Astrocyte (in vitro differentiated cells and primary cell): ENCODE measurements around the gene GLCCI1. TPM values are rescaled to one million over a fixed set of nuclear protein-coding genes. Genes with fewer than 3 reads are reported as not detected.

Experiments used
- DNase-seq: peaks from one replicate; pipeline ENCODE4 v3.0.0-alpha.2; 2010; ENCODE audit warnings: low read depth
- FAIRE-seq: peaks from 2 replicates; lab custom pipeline; 2011; peaks lifted over from hg19 to GRCh38; lab: Jason Lieb, UNC
- H2AFZ ChIP-seq: 2 replicates; pipeline ENCODE4 v1.6.0; 2012; ENCODE audit warnings: low read depth, low read length, inconsistent platforms
- H3K27ac ChIP-seq: 2 replicates; pipeline ENCODE4 v1.5.1; 2011; ENCODE audit warnings: low read depth, low read length, inconsistent platforms
- H3K27me3 ChIP-seq: 2 replicates; pipeline ENCODE4 v1.6.0; 2011; ENCODE audit warnings: low read length, inconsistent platforms; ENCODE audit not compliant: insufficient read depth
- H3K36me3 ChIP-seq: 2 replicates; pipeline ENCODE4 v1.5.1; 2011; ENCODE audit warnings: low read length, inconsistent platforms; ENCODE audit not compliant: insufficient read depth
- H3K4me1 ChIP-seq: 2 replicates; pipeline ENCODE4 v1.5.1; 2011; ENCODE audit warnings: low read length, inconsistent platforms; ENCODE audit not compliant: insufficient read depth
- H3K4me2 ChIP-seq: 2 replicates; pipeline ENCODE4 v1.6.0; 2012; ENCODE audit warnings: low read length, inconsistent platforms
- H3K4me3 ChIP-seq: 2 replicates; pipeline ENCODE4 v1.5.1; 2011; ENCODE audit warnings: low read depth, mild to moderate bottlenecking, low read length, inconsistent platforms; ENCODE audit not compliant: insufficient read depth
- H3K79me2 ChIP-seq: 2 replicates; pipeline ENCODE4 v1.6.0; 2012; ENCODE audit warnings: mild to moderate bottlenecking, low read length, inconsistent platforms; ENCODE audit not compliant: insufficient read depth
- H3K9ac ChIP-seq: 2 replicates; pipeline ENCODE4 v1.6.0; 2012; ENCODE audit warnings: mild to moderate bottlenecking, low read length, inconsistent platforms
- H3K9me3 ChIP-seq: 2 replicates; pipeline ENCODE4 v1.5.1; 2012; ENCODE audit warnings: low read depth, mild to moderate bottlenecking, low read length, inconsistent platforms; ENCODE audit not compliant: insufficient read depth
- H4K20me1 ChIP-seq: 2 replicates; pipeline ENCODE4 v1.6.0; 2012; ENCODE audit warnings: low read length, inconsistent platforms; ENCODE audit not compliant: insufficient read depth
- H3K27ac Mint-ChIP-seq: one replicate; pipeline ENCODE4 v1.8.0; 2021; ENCODE audit warnings: mild to moderate bottlenecking, mixed read lengths; ENCODE audit not compliant: unreplicated experiment
- H3K27me3 Mint-ChIP-seq: one replicate; pipeline ENCODE4 v1.8.0; 2021; ENCODE audit warnings: low read depth, mixed read lengths; ENCODE audit not compliant: unreplicated experiment
- H3K36me3 Mint-ChIP-seq: one replicate; pipeline ENCODE4 v1.8.0; 2021; ENCODE audit warnings: low read depth, mixed read lengths; ENCODE audit not compliant: unreplicated experiment
- H3K4me1 Mint-ChIP-seq: one replicate; pipeline ENCODE4 v1.8.0; 2021; ENCODE audit warnings: low read depth, mixed read lengths; ENCODE audit not compliant: unreplicated experiment
- H3K4me3 Mint-ChIP-seq: one replicate; pipeline ENCODE4 v1.8.0; 2021; ENCODE audit warnings: mild to moderate bottlenecking, moderate library complexity, mixed read lengths; ENCODE audit not compliant: unreplicated experiment
- H3K9me3 Mint-ChIP-seq: one replicate; pipeline ENCODE4 v1.8.0; 2021; ENCODE audit warnings: mild to moderate bottlenecking, mixed read lengths; ENCODE audit not compliant: unreplicated experiment
- CTCF ChIP-seq: IDR thresholded peaks from 2 replicates; pipeline ENCODE4 v1.5.1; 2011; ENCODE audit warnings: low read depth, mild to moderate bottlenecking, inconsistent platforms, low read length, moderate library complexity; ENCODE audit not compliant: insufficient read depth
- EZH2 ChIP-seq: IDR thresholded peaks from 2 replicates; pipeline ENCODE4 v1.6.1; 2012; ENCODE audit warnings: mild to moderate bottlenecking, low read length, inconsistent platforms; ENCODE audit not compliant: insufficient read depth
- total RNA-seq: library from RNA; stranded (reverse); gene quantifications from 2 replicates; pipeline ENCODE4 v1.2.1, GENCODE V29; 2021

The GLCCI1 gene
- total RNA-seq, 1 donor from 2014 or later, result 24.2 TPM

GRCh38 chr7:8134089-8134733 lies 165.6 kb downstream of the GLCCI1 start:
- Mint-ChIP-seq H3K27ac (peak overlapping the region; percentile 41), H3K4me1 (peaks cover 13% of the 10 kb centered on the region), H3K4me3 (no peak overlapping the region), H3K27me3 (no peaks in the 10 kb centered on the region), H3K9me3 (no peaks in the 10 kb centered on the region), H3K36me3 (no peaks in the 10 kb centered on the region)
- no peaks in the 10 kb centered on the region for H4K20me1 ChIP-seq
- H3K27ac ChIP-seq, result no peak overlapping the region
- H3K4me2 ChIP-seq, result peak overlapping the region; percentile 7
- no peak overlapping the region for H2AFZ ChIP-seq
- no peaks in the 10 kb centered on the region for H3K27me3 ChIP-seq
- TF ChIP-seq EZH2 (no peak), CTCF (no peak)
- no peaks in the 10 kb centered on the region for H3K4me1 ChIP-seq
- no peak overlapping the region for H3K9ac ChIP-seq
- H3K4me3 ChIP-seq, result no peak overlapping the region
- H3K9me3 ChIP-seq, result no peaks in the 10 kb centered on the region
- FAIRE-seq (no peak), DNase-seq (peak; percentile 22)
- no peaks in the 10 kb centered on the region for H3K79me2 ChIP-seq
- H3K36me3 ChIP-seq, result no peaks in the 10 kb centered on the region

- no peak for FAIRE-seq
- Histone ChIP-seq H3K27ac (no peak overlapping the region), H3K79me2 (no peaks in the 10 kb centered on the region), H3K4me2 (no peak overlapping the region), H3K9ac (no peak overlapping the region), H3K9me3 (no peaks in the 10 kb centered on the region), H4K20me1 (no peaks in the 10 kb centered on the region), H2AFZ (no peak overlapping the region), H3K36me3 (no peaks in the 10 kb centered on the region), H3K4me1 (no peaks in the 10 kb centered on the region), H3K4me3 (no peak overlapping the region), H3K27me3 (no peaks in the 10 kb centered on the region)
- peaks cover 13% of the 10 kb centered on the region for H3K4me1 Mint-ChIP-seq
- no peak overlapping the region for H3K27ac Mint-ChIP-seq
- no peak overlapping the region for H3K4me3 Mint-ChIP-seq
- H3K27me3 Mint-ChIP-seq, result no peaks in the 10 kb centered on the region
- no peaks in the 10 kb centered on the region for H3K9me3 Mint-ChIP-seq
- no peak for DNase-seq
- no peaks in the 10 kb centered on the region for H3K36me3 Mint-ChIP-seq
- TF ChIP-seq CTCF (no peak), EZH2 (no peak)
Measured at GRCh38 chr7:8135417-8135816, 166.8 kb downstream of the GLCCI1 start.

GRCh38 chr7:8136051-8136730 lies 167.6 kb downstream of the GLCCI1 start:
- H3K4me2 ChIP-seq, result no peak overlapping the region
- H3K4me1 ChIP-seq, result no peaks in the 10 kb centered on the region
- Mint-ChIP-seq H3K4me3 (no peak overlapping the region), H3K27ac (no peak overlapping the region), H3K4me1 (peaks cover 13% of the 10 kb centered on the region), H3K36me3 (no peaks in the 10 kb centered on the region), H3K27me3 (no peaks in the 10 kb centered on the region), H3K9me3 (no peaks in the 10 kb centered on the region)
- TF ChIP-seq EZH2, result no peak
- no peak for TF ChIP-seq CTCF
- H3K9ac ChIP-seq, result no peak overlapping the region
- no peak overlapping the region for H2AFZ ChIP-seq
- H3K27me3 ChIP-seq, result no peaks in the 10 kb centered on the region
- DNase-seq, result no peak
- no peak for FAIRE-seq
- no peaks in the 10 kb centered on the region for H3K9me3 ChIP-seq
- H4K20me1 ChIP-seq, result no peaks in the 10 kb centered on the region
- no peak overlapping the region for H3K4me3 ChIP-seq
- H3K27ac ChIP-seq, result no peak overlapping the region
- H3K36me3 ChIP-seq, result no peaks in the 10 kb centered on the region
- no peaks in the 10 kb centered on the region for H3K79me2 ChIP-seq
